ENCODE results near the gene MYB. TPM values are rescaled to one million over a fixed set of nuclear protein-coding genes. Genes with fewer than 3 reads are reported as not detected.

MYB gene
- total and polyA plus RNA-seq, 2 of the 8 experiments (the other 6 are each of a cell fraction or from before 2014, with no cell fraction given) = 4.0 to 7.6 TPM

DNA sequence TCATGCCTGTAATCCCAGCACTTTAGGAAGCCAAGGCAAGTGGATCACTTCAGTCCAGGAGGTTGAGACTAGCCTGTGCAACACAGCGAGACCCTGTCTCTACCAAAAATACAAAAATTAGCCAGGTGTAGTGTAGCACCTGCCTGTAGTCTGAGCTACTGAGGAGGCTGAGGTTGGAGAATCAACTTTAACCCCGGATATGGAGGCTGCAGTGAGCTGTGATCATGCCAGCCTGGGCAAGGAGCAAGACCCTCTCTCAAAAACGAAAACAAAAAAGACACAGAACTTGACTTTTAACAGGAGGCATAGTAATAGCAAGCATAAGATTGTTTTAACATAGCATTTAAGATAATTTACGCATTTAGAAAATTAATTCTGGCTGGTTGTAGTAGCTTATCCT lies 32.5 kb downstream of the MYB start:
- ChIA-PET CTCF (ENCODE audit: partially characterized antibody) (interaction anchor here (1.3 to 3.3 kb wide), 4 partner anchors 17 to 210 kb away, joined by 4 to 8 read pairs (median 4); no protein-coding TSS in a partner anchor), POLR2A (ENCODE audit: partially characterized antibody) (no interaction called here)
- WGBS, 2 experiments (ENCODE audit: extremely low coverage in 1 of 2, insufficient coverage in 1 of 2, insufficient read length in 1 of 2, insufficient replicate concordance in 2 of 2, low coverage in 1 of 2, low lambda C conversion rate in 2 of 2, missing lambda C conversion rate in 1 of 2) = 84% methylated on average over 4 of the region's 4 CpGs; no CpG with 5 or more reads in 1 of the 2 experiments

More for the DNA sequence above, 32.5 kb downstream of the MYB start:
- no peak overlapping the region for H4K5ac ChIP-seq (ENCODE audit: insufficient read length, low read depth, low read length)
- no peak overlapping the region for H2BK12ac ChIP-seq (ENCODE audit: low read depth, low read length)
- TF ChIP-seq PHF8 (conservative IDR thresholded peaks at IDR 0.05; ENCODE audit: low read depth, low read length) (no peak), POLR2AphosphoS5 (IDR thresholded peaks at IDR 0.05; ENCODE audit: low read depth, low read length) (no peak), NANOG (IDR thresholded peaks at IDR 0.05; ENCODE audit: insufficient read depth, low read depth, low read length, poor library complexity, severe bottlenecking) (no peak), SP4 (IDR thresholded peaks at IDR 0.05; ENCODE audit: low read length) (no peak), SIN3A (conservative IDR thresholded peaks at IDR 0.05 in 1 of 2, IDR thresholded peaks at IDR 0.05 in 1 of 2; ENCODE audit: low read depth in 1 of 2, low read length in 2 of 2) (no peak), TEAD4 (IDR thresholded peaks at IDR 0.05; ENCODE audit: low read depth, low read length) (no peak), GABPA (IDR thresholded peaks at IDR 0.05; ENCODE audit: borderline replicate concordance, insufficient read depth, low read length) (no peak), SIX5 (IDR thresholded peaks at IDR 0.05; ENCODE audit: low read depth, low read length) (no peak), NRF1 (IDR thresholded peaks at IDR 0.05; ENCODE audit: low read depth, low read length) (no peak)
- H2BK120ac ChIP-seq (replicated peaks; ENCODE audit: low read depth, low read length) = no peak overlapping the region
- H3K18ac ChIP-seq (ENCODE audit: extremely low read depth, low read length) = no peak overlapping the region
- H3K36me3 ChIP-seq (ENCODE audit: control insufficient read depth in 2 of 4, insufficient read depth in 4 of 4, low read length in 3 of 4) = peaks cover 0 to 47% (median 5%) of the 10 kb centered on the region in 4 experiments; a peak in 4 of 8 replicates
- H2BK5ac ChIP-seq (ENCODE audit: low read depth, low read length) = no peak overlapping the region
- H2BK20ac ChIP-seq (ENCODE audit: low read length) = no peak overlapping the region
- H3K23ac ChIP-seq (ENCODE audit: insufficient read length) = no peak overlapping the region
- FAIRE-seq = no peak
- no peaks in the 10 kb centered on the region for H4K20me1 ChIP-seq (replicated peaks in 1 of 2; ENCODE audit: control insufficient read depth in 1 of 2, insufficient read depth in 2 of 2, low read length in 2 of 2)
- H3K4me3 ChIP-seq (ENCODE audit: extremely low read depth in 1 of 4, insufficient read depth in 2 of 4, low read depth in 3 of 4, low read length in 4 of 4) = no peak overlapping the region
- no peak overlapping the region for H2BK15ac ChIP-seq (ENCODE audit: low read length)
- H3K56ac ChIP-seq (replicated peaks; ENCODE audit: insufficient read length, low read depth, low read length) = no peak overlapping the region
- DNase-seq (ENCODE audit: low read depth in 1 of 2, low spot score in 2 of 2) = no peak
- H3K27me3 ChIP-seq (replicated peaks in 1 of 4; ENCODE audit: control insufficient read depth in 3 of 4, extremely low read depth in 1 of 4, insufficient read depth in 3 of 4, low read length in 3 of 4) = no peaks in the 10 kb centered on the region
- no peak overlapping the region for H3K14ac ChIP-seq (ENCODE audit: insufficient read length)
- H4K91ac ChIP-seq (replicated peaks; ENCODE audit: insufficient read length, low read length) = no peak overlapping the region
- no peaks in the 10 kb centered on the region for H3K79me2 ChIP-seq (ENCODE audit: control insufficient read depth in 1 of 2, insufficient read depth in 2 of 2, low read length in 2 of 2)
- peaks cover 0 to 6% (median under 1%) of the 10 kb centered on the region in 4 experiments; a peak in 2 of 7 replicates for H3K4me1 ChIP-seq (replicated peaks in 1 of 4; ENCODE audit: control insufficient read depth in 3 of 4, insufficient read depth in 4 of 4, low read length in 3 of 4)
- H2AK5ac ChIP-seq (ENCODE audit: low read depth, low read length) = no peak overlapping the region
- H2AFZ ChIP-seq (ENCODE audit: low read length) = no peak overlapping the region
- H3K9me3 ChIP-seq (ENCODE audit: insufficient read depth in 2 of 2, low read depth in 1 of 2, low read length in 1 of 2) = peaks cover 0 to 5% of the 10 kb centered on the region in 2 experiments; a peak in 1 of 4 replicates
- no peak overlapping the region for H3K27ac ChIP-seq (ENCODE audit: low read depth, low read length)
- H3K23me2 ChIP-seq (ENCODE audit: low read depth, low read length) = no peaks in the 10 kb centered on the region
- no peak overlapping the region for H3K4ac ChIP-seq (replicated peaks; ENCODE audit: insufficient read length, low read depth, low read length)
- no peak overlapping the region for H3K4me2 ChIP-seq (ENCODE audit: insufficient read depth in 1 of 2, low read depth in 2 of 2, low read length in 2 of 2)
- H3K79me1 ChIP-seq (ENCODE audit: low read depth, low read length) = no peaks in the 10 kb centered on the region
- H3K9ac ChIP-seq (replicated peaks in 1 of 4; ENCODE audit: extremely low read depth in 1 of 4, low read depth in 3 of 4, low read length in 3 of 4) = no peak overlapping the region
- H4K8ac ChIP-seq (ENCODE audit: extremely low read depth, insufficient read depth, low read length) = no peak overlapping the region

All from H1 (cell line).